ENCODE results near the gene CUL1. TPM values are rescaled to one million over a fixed set of nuclear protein-coding genes. Genes with fewer than 3 reads are reported as not detected.

The CUL1 gene
- total RNA-seq, 1 experiment from 2014 or later = 53.1 TPM

GRCh38 chr7:148838905-148839304 is 140.2 kb downstream of the CUL1 start:
- Histone ChIP-seq H3K4me1 (ENCODE audit: control insufficient read depth in 1 of 2, insufficient read depth in 2 of 2, low read length in 2 of 2) (no peaks in the 10 kb centered on the region), H3K9ac (ENCODE audit: low read length) (no peak overlapping the region), H4K20me1 (ENCODE audit: insufficient read depth) (peaks cover 19% of the 10 kb centered on the region; the same call in 1 of the 2 replicates), H3K9me3 (ENCODE audit: control insufficient read depth in 1 of 2, insufficient read depth in 1 of 2, low read depth in 1 of 2, low read length in 2 of 2) (no peaks in the 10 kb centered on the region), H3K4me2 (ENCODE audit: low read length) (no peak overlapping the region), H3K9me2 (ENCODE audit: insufficient read depth) (no peaks in the 10 kb centered on the region), H3K27ac (ENCODE audit: low read depth, low read length) (no peak overlapping the region), H3K36me3 (ENCODE audit: control insufficient read depth in 1 of 2, insufficient read depth in 2 of 2, low read length in 2 of 2) (peaks cover 0 to 23% of the 10 kb centered on the region in 2 experiments; a peak in 1 of 4 replicates), H3K79me2 (ENCODE audit: insufficient read depth, low read length) (peaks cover 97% of the 10 kb centered on the region), H3K4me3 (replicated peaks in 1 of 2; ENCODE audit: low read depth in 1 of 2, low read length in 2 of 2) (no peak overlapping the region), H2AFZ (ENCODE audit: low read depth, low read length, poor library complexity, severe bottlenecking) (no peak overlapping the region), H3K27me3 (ENCODE audit: insufficient read depth, low read length) (no peaks in the 10 kb centered on the region)
- intact Hi-C loops (cut with micrococcal nuclease) = no loop called here
- CTCF ChIA-PET = no interaction called here
- DNase-seq (ENCODE audit: low read depth, low spot score) (no peak), ATAC-seq (no peak)
- TF ChIP-seq, protein P1, sequence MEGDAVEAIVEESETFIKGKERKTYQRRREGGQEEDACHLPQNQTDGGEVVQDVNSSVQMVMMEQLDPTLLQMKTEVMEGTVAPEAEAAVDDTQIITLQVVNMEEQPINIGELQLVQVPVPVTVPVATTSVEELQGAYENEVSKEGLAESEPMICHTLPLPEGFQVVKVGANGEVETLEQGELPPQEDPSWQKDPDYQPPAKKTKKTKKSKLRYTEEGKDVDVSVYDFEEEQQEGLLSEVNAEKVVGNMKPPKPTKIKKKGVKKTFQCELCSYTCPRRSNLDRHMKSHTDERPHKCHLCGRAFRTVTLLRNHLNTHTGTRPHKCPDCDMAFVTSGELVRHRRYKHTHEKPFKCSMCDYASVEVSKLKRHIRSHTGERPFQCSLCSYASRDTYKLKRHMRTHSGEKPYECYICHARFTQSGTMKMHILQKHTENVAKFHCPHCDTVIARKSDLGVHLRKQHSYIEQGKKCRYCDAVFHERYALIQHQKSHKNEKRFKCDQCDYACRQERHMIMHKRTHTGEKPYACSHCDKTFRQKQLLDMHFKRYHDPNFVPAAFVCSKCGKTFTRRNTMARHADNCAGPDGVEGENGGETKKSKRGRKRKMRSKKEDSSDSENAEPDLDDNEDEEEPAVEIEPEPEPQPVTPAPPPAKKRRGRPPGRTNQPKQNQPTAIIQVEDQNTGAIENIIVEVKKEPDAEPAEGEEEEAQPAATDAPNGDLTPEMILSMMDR (IDR thresholded peaks at IDR 0.05 in 2 of 3, conservative IDR thresholded peaks at IDR 0.05 in 1 of 3; ENCODE audit: borderline replicate concordance in 1 of 3, insufficient read depth in 1 of 3, low read depth in 2 of 3, low read length in 2 of 3) = no peak
- TF ChIP-seq SIN3A (IDR thresholded peaks at IDR 0.05; ENCODE audit: low read depth) (no peak), CBX3 (IDR thresholded peaks at IDR 0.05; ENCODE audit: low read depth) (no peak), JUND (IDR thresholded peaks at IDR 0.05) (no peak)
- POLR2A ChIA-PET = no interaction called here
- no TSS peak for BruUV-seq (replicated peaks)
- RAD21 ChIA-PET (ENCODE audit: low non-redundant PET in 1 of 2, low total read pairs in 2 of 2, uncharacterized antibody in 2 of 2, unreplicated experiment in 2 of 2) = no interaction called here

- 0 out of 4 replicates have a peak, but pooled peaks cover 0 to 4% of the 10 kb centered on the region in 2 experiments for H3K36me3 ChIP-seq (ENCODE audit: control insufficient read depth in 1 of 2, insufficient read depth in 2 of 2, low read length in 2 of 2)
- H3K4me3 ChIP-seq (replicated peaks in 1 of 2; ENCODE audit: low read depth in 1 of 2, low read length in 2 of 2) = no peak overlapping the region
- DNase-seq (ENCODE audit: low read depth, low spot score) (no peak), ATAC-seq (no peak)
- H3K4me2 ChIP-seq (ENCODE audit: low read length) = no peak overlapping the region
- peaks cover 99% of the 10 kb centered on the region for H3K79me2 ChIP-seq (ENCODE audit: insufficient read depth, low read length)
- no peaks in the 10 kb centered on the region for H3K9me3 ChIP-seq (ENCODE audit: control insufficient read depth in 1 of 2, insufficient read depth in 1 of 2, low read depth in 1 of 2, low read length in 2 of 2)
- H3K4me1 ChIP-seq (ENCODE audit: control insufficient read depth in 1 of 2, insufficient read depth in 2 of 2, low read length in 2 of 2) = no peaks in the 10 kb centered on the region
- no TSS peak for BruUV-seq (replicated peaks)
- H2AFZ ChIP-seq (ENCODE audit: low read depth, low read length, poor library complexity, severe bottlenecking) = no peak overlapping the region
- intact Hi-C loops (cut with micrococcal nuclease) = no loop called here
- H3K9me2 ChIP-seq (ENCODE audit: insufficient read depth) = no peaks in the 10 kb centered on the region
- H3K9ac ChIP-seq (ENCODE audit: low read length) = no peak overlapping the region
- H4K20me1 ChIP-seq (ENCODE audit: insufficient read depth) = peaks cover 38% of the 10 kb centered on the region; the same call in 1 of the 2 replicates
- ChIA-PET CTCF (no interaction called here), RAD21 (ENCODE audit: low non-redundant PET in 1 of 2, low total read pairs in 2 of 2, uncharacterized antibody in 2 of 2, unreplicated experiment in 2 of 2) (no interaction called here), POLR2A (no interaction called here)
- H3K27ac ChIP-seq (ENCODE audit: low read depth, low read length) = no peak overlapping the region
- no peaks in the 10 kb centered on the region for H3K27me3 ChIP-seq (ENCODE audit: insufficient read depth, low read length)
- TF ChIP-seq SP1 (IDR thresholded peaks at IDR 0.05; ENCODE audit: low read depth) (no peak), CEBPB (IDR thresholded peaks at IDR 0.05; ENCODE audit: low read depth) (no peak)
Measured at GRCh38 chr7:148847815-148848734, 149.4 kb downstream of the CUL1 start.

Data from HCT116 (cell line).